ENCODE results near the gene IL17B.

The IL17B gene

DNA sequence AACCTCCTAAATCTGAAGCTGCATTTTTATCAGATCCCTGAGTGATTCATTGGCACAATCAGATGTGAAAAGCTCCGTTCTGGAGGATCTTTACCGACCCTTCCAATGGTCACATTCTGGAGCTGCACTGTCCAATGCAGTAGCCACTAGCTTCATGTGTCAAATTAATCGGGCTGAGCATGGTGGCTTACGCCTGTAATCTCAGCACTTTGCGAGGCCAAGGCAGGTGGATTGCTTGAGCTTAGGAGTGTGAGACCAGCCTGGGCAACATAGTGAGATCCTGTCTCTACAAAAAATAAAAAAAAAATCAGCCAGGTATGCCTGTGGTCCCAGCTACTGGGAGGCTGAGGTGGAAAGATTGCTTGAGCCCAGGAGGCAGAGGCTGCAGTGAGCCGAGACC, 3.7 kb downstream of the IL17B start:
- DNase-seq, result no peak

- DNase-seq, result no peak
These were observed 4.3 kb downstream of the IL17B start for GRCh38 chr5:149374801-149375200.

GRCh38 chr5:149374303-149374702, 4.8 kb downstream of the IL17B start:
- DNase-seq, result no peak

- no peak for DNase-seq
These were observed 6.2 kb downstream of the IL17B start for GRCh38 chr5:149372932-149373331.

- no peak for DNase-seq
These were observed 6.9 kb downstream of the IL17B start for GRCh38 chr5:149372076-149372795.

DNA sequence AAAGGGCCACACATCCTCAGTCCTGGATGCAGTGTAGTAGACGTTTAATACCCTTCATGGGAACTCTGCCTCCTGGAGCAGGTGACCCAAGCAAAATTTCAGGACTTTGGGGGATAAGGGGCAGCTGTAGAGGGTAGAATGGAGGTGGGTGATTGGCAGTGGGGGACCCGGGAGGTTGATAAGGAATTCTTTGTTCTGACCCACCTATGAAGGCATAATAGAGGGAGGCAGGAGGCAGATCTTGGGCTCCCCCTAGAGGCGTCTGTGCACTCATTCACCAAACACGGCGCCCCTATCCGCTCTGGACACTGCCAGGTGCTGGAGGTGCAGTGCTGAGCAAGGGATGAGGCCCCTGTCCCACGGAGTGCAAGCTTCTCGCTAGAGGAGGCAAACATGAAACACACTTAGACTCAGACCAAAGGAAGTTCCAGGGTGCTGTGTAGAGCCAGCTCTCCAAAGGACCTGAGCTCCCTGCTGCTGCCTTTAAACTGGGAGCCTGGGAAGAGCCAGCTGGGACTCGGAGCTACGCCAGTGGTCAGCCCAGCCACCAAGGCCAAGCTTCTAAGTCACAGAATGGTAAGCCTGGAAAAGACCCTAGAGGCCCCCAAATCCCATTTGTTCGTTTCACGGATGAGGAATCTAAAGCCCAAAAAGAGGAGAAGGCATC, 7.7 kb downstream of the IL17B start:
- DNase-seq, result peak; percentile 41

DNA sequence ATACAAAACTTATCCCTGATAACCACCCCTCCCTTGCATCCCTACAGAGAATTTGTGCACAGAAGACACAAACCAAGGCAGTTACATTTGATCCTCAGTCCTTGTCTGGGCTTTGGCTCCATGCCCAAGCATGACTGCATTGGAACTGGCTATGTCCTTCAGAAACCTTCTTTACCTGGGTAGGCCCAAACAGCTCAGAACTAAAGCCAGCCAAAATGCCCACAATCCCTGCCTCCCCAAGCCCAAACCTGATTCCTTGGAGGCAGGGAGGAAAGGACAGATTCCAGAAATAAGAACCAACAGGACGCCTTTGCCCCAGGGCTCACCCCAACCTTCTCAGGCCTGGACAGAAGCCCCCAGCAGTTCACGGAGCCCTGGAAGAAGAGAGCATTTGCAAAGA, 8.2 kb downstream of the IL17B start:
- DNase-seq, result no peak

- DNase-seq, result no peak
These were observed 11.0 kb downstream of the IL17B start for GRCh38 chr5:149367972-149368645.

GRCh38 chr5:149367249-149367971, 11.7 kb downstream of the IL17B start:
- peak; percentile 39 for DNase-seq

GRCh38 chr5:149366169-149366729, 12.8 kb downstream of the IL17B start:
- no peak for DNase-seq

GRCh38 chr5:149365418-149365817, 13.7 kb downstream of the IL17B start:
- DNase-seq, result no peak

DNA sequence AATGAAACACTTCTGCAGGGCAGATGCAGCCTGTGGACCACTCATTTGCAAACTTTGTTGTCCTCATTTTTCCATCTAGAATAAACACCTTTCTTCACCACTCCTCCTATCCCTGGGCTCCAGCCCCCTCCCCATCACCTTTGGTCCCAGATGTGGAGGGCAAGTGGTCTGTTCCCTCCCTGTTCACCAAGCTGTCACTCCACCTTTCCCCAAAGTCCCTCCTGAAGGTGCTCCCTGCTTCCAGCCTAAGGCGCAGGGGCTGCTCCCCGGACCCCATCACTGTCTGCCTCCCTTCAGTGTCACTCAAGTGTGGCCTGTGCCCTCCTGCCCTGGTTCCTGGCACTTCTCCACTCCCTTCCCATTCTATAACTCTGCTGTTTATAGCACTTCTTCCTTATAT, 14.4 kb downstream of the IL17B start:
- no peak for DNase-seq

- DNase-seq, result no peak
These were observed 15.2 kb downstream of the IL17B start for GRCh38 chr5:149363936-149364335.

GRCh38 chr5:149363358-149363757, 15.7 kb downstream of the IL17B start:
- no peak for DNase-seq

GRCh38 chr5:149362541-149362940, 16.6 kb downstream of the IL17B start:
- DNase-seq, result no peak

GRCh38 chr5:149360272-149360671, 18.8 kb downstream of the IL17B start:
- no peak for DNase-seq

- no peak for DNase-seq
These were observed 20.1 kb downstream of the IL17B start for GRCh38 chr5:149358868-149359495.

- peak; percentile 48 for DNase-seq
These were observed 20.8 kb downstream of the IL17B start for GRCh38 chr5:149358294-149358651.

DNA sequence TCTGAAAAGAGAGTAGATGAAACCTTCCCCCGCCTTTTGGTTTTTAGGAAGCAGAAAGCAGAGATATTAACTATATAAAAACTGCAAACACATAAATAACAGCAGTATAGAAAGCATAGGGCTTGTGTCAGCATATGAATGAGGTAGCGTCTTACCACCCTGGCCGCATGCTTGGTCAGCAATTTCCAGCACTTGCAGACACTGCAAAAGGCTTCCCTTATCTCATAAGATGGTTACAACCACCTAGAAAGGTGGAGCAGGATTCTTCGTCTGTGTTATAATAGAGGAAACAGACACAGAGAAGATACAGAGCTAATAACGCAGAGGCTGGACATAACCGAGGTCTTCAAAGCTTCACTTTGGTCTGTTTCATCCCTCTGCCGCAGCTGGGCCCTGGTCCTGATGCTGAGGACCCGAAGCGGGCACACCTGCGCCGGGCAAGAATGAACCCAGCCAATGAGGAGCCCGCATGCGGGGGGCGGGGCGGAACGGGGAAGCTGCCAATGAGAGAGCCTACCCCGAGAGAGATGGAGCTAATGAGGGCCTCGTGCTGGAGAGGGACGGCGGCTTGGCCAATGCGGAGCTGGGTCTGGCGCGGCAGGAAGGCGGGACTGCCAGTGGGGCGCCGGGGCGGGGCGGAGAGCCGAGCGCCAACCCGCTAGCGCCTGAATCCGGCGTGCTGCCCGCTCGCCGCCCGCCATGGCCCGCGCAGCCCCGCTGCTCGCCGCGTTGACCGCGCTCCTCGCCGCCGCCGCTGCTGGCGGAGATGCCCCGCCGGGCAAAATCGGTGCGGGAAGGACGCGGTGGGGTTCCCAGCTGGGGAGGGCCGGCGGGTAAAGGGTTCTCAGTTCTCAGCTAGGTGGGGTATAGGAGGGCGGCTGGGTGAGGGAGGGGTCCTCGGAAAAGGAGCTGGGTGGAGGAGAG, 21.5 kb downstream of the IL17B start, which contains the start of gene PCYOX1L:
TSS of gene PCYOX1L (plus strand) at position 677 of the 924 bp plus-strand sequence. CDS start at position 700, 23 bp downstream.
- DNase-seq, result peak; percentile 98

GRCh38 chr5:149356391-149356790, 22.7 kb downstream of the IL17B start:
- no peak for DNase-seq

GRCh38 chr5:149355688-149356087, 23.4 kb downstream of the IL17B start:
- no peak for DNase-seq

Data from midbrain (tissue), 1 donor.